Hepatocyte (in vitro differentiated cells): ENCODE data around the gene EEF1A1.

Source experiments
- EZH2 ChIP-seq: fragments of 200-600 bp; sonication (generic); IDR thresholded peaks from 2 replicates; pipeline ENCODE4 v1.6.1; 2016; ENCODE audit warnings: antibody characterized with exemption, mild to moderate bottlenecking, borderline replicate concordance
- EZH2phosphoT487 ChIP-seq: fragments of 200-600 bp; sonication (generic); IDR thresholded peaks from one replicate; pipeline ENCODE4 v1.6.1; 2018; ENCODE audit warnings: antibody characterized with exemption, mild to moderate bottlenecking, low read depth, moderate library complexity; ENCODE audit not compliant: unreplicated experiment, severe bottlenecking
- TF ChIP-seq, protein P1 (sequence below): fragments of 200-600 bp; sonication (generic); IDR thresholded peaks from 2 replicates; pipeline ENCODE4 v1.5.1; 2016; ENCODE audit warnings: antibody characterized with exemption, mild to moderate bottlenecking; ENCODE audit not compliant: poor library complexity

- TF ChIP-seq, protein P1, sequence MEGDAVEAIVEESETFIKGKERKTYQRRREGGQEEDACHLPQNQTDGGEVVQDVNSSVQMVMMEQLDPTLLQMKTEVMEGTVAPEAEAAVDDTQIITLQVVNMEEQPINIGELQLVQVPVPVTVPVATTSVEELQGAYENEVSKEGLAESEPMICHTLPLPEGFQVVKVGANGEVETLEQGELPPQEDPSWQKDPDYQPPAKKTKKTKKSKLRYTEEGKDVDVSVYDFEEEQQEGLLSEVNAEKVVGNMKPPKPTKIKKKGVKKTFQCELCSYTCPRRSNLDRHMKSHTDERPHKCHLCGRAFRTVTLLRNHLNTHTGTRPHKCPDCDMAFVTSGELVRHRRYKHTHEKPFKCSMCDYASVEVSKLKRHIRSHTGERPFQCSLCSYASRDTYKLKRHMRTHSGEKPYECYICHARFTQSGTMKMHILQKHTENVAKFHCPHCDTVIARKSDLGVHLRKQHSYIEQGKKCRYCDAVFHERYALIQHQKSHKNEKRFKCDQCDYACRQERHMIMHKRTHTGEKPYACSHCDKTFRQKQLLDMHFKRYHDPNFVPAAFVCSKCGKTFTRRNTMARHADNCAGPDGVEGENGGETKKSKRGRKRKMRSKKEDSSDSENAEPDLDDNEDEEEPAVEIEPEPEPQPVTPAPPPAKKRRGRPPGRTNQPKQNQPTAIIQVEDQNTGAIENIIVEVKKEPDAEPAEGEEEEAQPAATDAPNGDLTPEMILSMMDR = no peak
- TF ChIP-seq EZH2 = no peak
- TF ChIP-seq EZH2phosphoT487 = no peak
Measured at GRCh38 chr6:73519926-73520687, 725 bp downstream of the EEF1A1 start.
